WTC11 (cell line): ENCODE data around the gene ARHGAP15.

Experiments used
- CTCF ChIP-seq: fragments of 200-600 bp; IDR thresholded peaks from 2 replicates; pipeline ENCODE4 v1.8.0; 2022; ENCODE audit warnings: antibody characterized with exemption
- JUN ChIP-seq: sonication (generic); formaldehyde crosslinking; IDR thresholded peaks from 2 replicates; pipeline ENCODE4 v1.8.0; 2023; ENCODE audit warnings: mild to moderate bottlenecking, missing genetic modification reagents
- USF2 ChIP-seq: sonication (generic); formaldehyde crosslinking; IDR thresholded peaks from 2 replicates; pipeline ENCODE4 v1.8.1; 2023; ENCODE audit warnings: mild to moderate bottlenecking, missing genetic modification reagents, moderate library complexity

GRCh38 chr2:143361346-143361745 is 232.1 kb downstream of the ARHGAP15 start:
- no peak for TF ChIP-seq JUN (CRISPR knock-in tag)
- no peak for TF ChIP-seq CTCF
- no peak for TF ChIP-seq USF2 (CRISPR knock-in tag)
